ENCODE results near the gene LDLRAD3.

LDLRAD3 gene

GRCh38 chr11:35986947-35987346, 43.1 kb downstream of the LDLRAD3 start:
- Histone ChIP-seq H3K79me1 (ENCODE audit: low read length) (peaks cover 13% of the 10 kb centered on the region), H3K23ac (ENCODE audit: low read length) (no peak overlapping the region), H3K18ac (ENCODE audit: low read length) (no peak overlapping the region), H2AK5ac (ENCODE audit: low read length) (no peak overlapping the region), H3K79me2 (ENCODE audit: control insufficient read depth, insufficient read depth, low read length) (peaks cover 18% of the 10 kb centered on the region), H3K9ac (ENCODE audit: low read length) (no peak overlapping the region), H3K56ac (ENCODE audit: low read length) (no peak overlapping the region), H3K36me3 (ENCODE audit: control insufficient read depth, insufficient read depth, low read length) (no peaks in the 10 kb centered on the region), H3K27ac (ENCODE audit: low read depth, low read length) (no peak overlapping the region), H4K5ac (ENCODE audit: low read length) (no peak overlapping the region), H2BK5ac (ENCODE audit: low read length) (no peak overlapping the region), H2BK120ac (ENCODE audit: low read depth, low read length) (no peak overlapping the region), H3K4ac (ENCODE audit: low read depth, low read length) (no peak overlapping the region), H3K4me1 (ENCODE audit: control insufficient read depth, low read depth, low read length) (peaks cover 3% of the 10 kb centered on the region), H3K27me3 (ENCODE audit: insufficient read depth, low read length, poor library complexity) (no peaks in the 10 kb centered on the region), H3K4me2 (ENCODE audit: low read length) (no peak overlapping the region), H4K8ac (ENCODE audit: low read depth, low read length) (no peak overlapping the region), H2BK15ac (replicated peaks; ENCODE audit: low read depth) (no peak overlapping the region), H3K4me3 (ENCODE audit: low read length) (no peak overlapping the region)
- no CpG with 5 or more reads among the region's 3 CpGs for WGBS (ENCODE audit: extremely low coverage, insufficient coverage, low lambda C conversion rate)
- peak; percentile 77 for DNase-seq

DNA sequence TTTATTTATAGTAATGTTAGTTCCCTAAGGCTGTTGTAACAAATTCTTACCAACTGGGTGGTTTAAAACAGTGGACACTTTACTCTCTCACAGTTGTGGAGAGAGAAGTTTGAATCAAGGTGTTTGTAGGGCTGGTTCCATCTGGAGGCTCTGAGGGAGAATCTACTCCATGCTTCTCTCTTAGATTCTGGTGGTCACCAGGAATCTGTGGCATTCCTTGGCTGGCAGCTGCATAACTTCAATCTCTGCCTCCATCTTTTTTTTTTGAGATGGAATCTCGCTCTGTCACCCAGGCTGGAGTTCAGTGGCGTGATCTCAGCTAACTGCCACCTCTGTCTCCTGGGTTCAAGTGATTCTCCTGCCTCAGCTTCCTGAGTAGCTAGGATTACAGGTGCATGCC, 46.3 kb downstream of the LDLRAD3 start:
- no peak overlapping the region for H2BK5ac ChIP-seq (ENCODE audit: low read length)
- peaks cover 10% of the 10 kb centered on the region for H3K79me1 ChIP-seq (ENCODE audit: low read length)
- no peak overlapping the region for H3K4me3 ChIP-seq (ENCODE audit: low read length)
- H2BK15ac ChIP-seq (replicated peaks; ENCODE audit: low read depth): no peak overlapping the region
- H3K27me3 ChIP-seq (ENCODE audit: insufficient read depth, low read length, poor library complexity): no peaks in the 10 kb centered on the region
- H3K9ac ChIP-seq (ENCODE audit: low read length): no peak overlapping the region
- H3K36me3 ChIP-seq (ENCODE audit: control insufficient read depth, insufficient read depth, low read length): no peaks in the 10 kb centered on the region
- no peak overlapping the region for H4K5ac ChIP-seq (ENCODE audit: low read length)
- no CpG with 5 or more reads among the region's 2 CpGs for WGBS (ENCODE audit: extremely low coverage, insufficient coverage, low lambda C conversion rate)
- peaks cover 8% of the 10 kb centered on the region for H3K4me1 ChIP-seq (ENCODE audit: control insufficient read depth, low read depth, low read length)
- H3K79me2 ChIP-seq (ENCODE audit: control insufficient read depth, insufficient read depth, low read length): peaks cover 12% of the 10 kb centered on the region
- H3K4ac ChIP-seq (ENCODE audit: low read depth, low read length): no peak overlapping the region
- no peak overlapping the region for H3K4me2 ChIP-seq (ENCODE audit: low read length)
- no peak overlapping the region for H4K8ac ChIP-seq (ENCODE audit: low read depth, low read length)
- peak; percentile 50 for DNase-seq
- no peak overlapping the region for H3K56ac ChIP-seq (ENCODE audit: low read length)
- H2AK5ac ChIP-seq (ENCODE audit: low read length): no peak overlapping the region
- H3K23ac ChIP-seq (ENCODE audit: low read length): no peak overlapping the region
- H3K27ac ChIP-seq (ENCODE audit: low read depth, low read length): no peak overlapping the region
- H3K18ac ChIP-seq (ENCODE audit: low read length): no peak overlapping the region
- H2BK120ac ChIP-seq (ENCODE audit: low read depth, low read length): no peak overlapping the region

DNA sequence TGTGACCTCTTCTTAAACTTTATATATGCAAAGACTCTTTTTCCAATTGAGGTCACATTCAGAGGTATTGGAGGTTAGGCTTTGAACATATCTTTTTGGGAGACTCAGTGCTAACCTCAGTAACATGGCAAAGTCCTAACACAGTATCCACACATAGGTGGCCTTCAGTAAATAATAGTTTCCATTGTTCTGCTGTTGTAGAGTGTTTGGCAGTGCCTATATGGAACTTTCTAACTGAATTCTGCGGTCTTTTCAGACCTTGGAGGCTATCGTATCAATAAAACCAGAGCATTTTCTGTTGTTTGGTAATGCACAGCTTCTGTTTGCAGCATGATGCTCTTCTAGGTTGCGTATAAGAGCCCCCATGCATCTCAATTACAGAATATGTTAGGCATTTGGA, 47.0 kb downstream of the LDLRAD3 start:
- no CpG with 5 or more reads among the region's 3 CpGs for WGBS (ENCODE audit: extremely low coverage, insufficient coverage, low lambda C conversion rate)
- Histone ChIP-seq H2BK15ac (replicated peaks; ENCODE audit: low read depth) (no peak overlapping the region), H2BK120ac (ENCODE audit: low read depth, low read length) (no peak overlapping the region), H3K36me3 (ENCODE audit: control insufficient read depth, insufficient read depth, low read length) (no peaks in the 10 kb centered on the region), H3K18ac (ENCODE audit: low read length) (no peak overlapping the region), H3K9ac (ENCODE audit: low read length) (no peak overlapping the region), H4K8ac (ENCODE audit: low read depth, low read length) (no peak overlapping the region), H3K27me3 (ENCODE audit: insufficient read depth, low read length, poor library complexity) (no peaks in the 10 kb centered on the region), H3K4me3 (ENCODE audit: low read length) (no peak overlapping the region), H3K4me1 (ENCODE audit: control insufficient read depth, low read depth, low read length) (peaks cover 8% of the 10 kb centered on the region), H3K4me2 (ENCODE audit: low read length) (no peak overlapping the region), H3K79me1 (ENCODE audit: low read length) (peaks cover 10% of the 10 kb centered on the region), H4K5ac (ENCODE audit: low read length) (no peak overlapping the region), H2AK5ac (ENCODE audit: low read length) (no peak overlapping the region), H3K23ac (ENCODE audit: low read length) (no peak overlapping the region), H2BK5ac (ENCODE audit: low read length) (no peak overlapping the region), H3K27ac (ENCODE audit: low read depth, low read length) (no peak overlapping the region), H3K4ac (ENCODE audit: low read depth, low read length) (no peak overlapping the region), H3K79me2 (ENCODE audit: control insufficient read depth, insufficient read depth, low read length) (peaks cover 12% of the 10 kb centered on the region), H3K56ac (ENCODE audit: low read length) (no peak overlapping the region)
- no peak for DNase-seq

GRCh38 chr11:35992548-35992947, 48.7 kb downstream of the LDLRAD3 start:
- Histone ChIP-seq H3K27me3 (ENCODE audit: insufficient read depth, low read length, poor library complexity) (no peaks in the 10 kb centered on the region), H4K8ac (ENCODE audit: low read depth, low read length) (no peak overlapping the region), H3K4me3 (ENCODE audit: low read length) (no peak overlapping the region), H2AK5ac (ENCODE audit: low read length) (no peak overlapping the region), H2BK120ac (ENCODE audit: low read depth, low read length) (no peak overlapping the region), H3K79me2 (ENCODE audit: control insufficient read depth, insufficient read depth, low read length) (peaks cover 12% of the 10 kb centered on the region), H3K4me1 (ENCODE audit: control insufficient read depth, low read depth, low read length) (peaks cover 4% of the 10 kb centered on the region), H3K18ac (ENCODE audit: low read length) (no peak overlapping the region), H4K5ac (ENCODE audit: low read length) (no peak overlapping the region), H2BK15ac (replicated peaks; ENCODE audit: low read depth) (no peak overlapping the region), H3K23ac (ENCODE audit: low read length) (no peak overlapping the region), H2BK5ac (ENCODE audit: low read length) (no peak overlapping the region), H3K9ac (ENCODE audit: low read length) (no peak overlapping the region), H3K4ac (ENCODE audit: low read depth, low read length) (no peak overlapping the region), H3K56ac (ENCODE audit: low read length) (no peak overlapping the region), H3K79me1 (ENCODE audit: low read length) (peaks cover 12% of the 10 kb centered on the region), H3K27ac (ENCODE audit: low read depth, low read length) (no peak overlapping the region), H3K36me3 (ENCODE audit: control insufficient read depth, insufficient read depth, low read length) (no peaks in the 10 kb centered on the region), H3K4me2 (ENCODE audit: low read length) (no peak overlapping the region)
- no peak for DNase-seq

DNA sequence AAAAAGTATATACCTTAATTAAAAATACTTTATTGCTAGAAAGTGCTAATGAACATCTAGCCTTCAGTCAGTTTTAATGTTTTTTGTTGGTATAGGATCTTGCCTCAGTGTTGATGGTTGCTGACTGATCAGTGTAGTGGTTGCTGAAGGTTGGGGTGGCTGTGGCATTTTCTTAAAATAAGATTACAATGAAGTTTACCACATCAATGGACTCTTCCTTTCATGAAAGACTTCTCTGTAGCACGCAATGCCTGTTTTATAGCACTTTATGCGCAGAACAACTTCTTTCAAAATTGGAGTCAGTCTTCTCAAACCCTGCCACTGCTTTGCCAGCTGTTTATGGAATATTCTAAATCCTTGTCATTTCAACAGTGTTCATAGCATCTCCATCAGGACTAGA, 50.6 kb downstream of the LDLRAD3 start:
- Histone ChIP-seq H3K27me3 (ENCODE audit: insufficient read depth, low read length, poor library complexity) (no peaks in the 10 kb centered on the region), H3K23ac (ENCODE audit: low read length) (no peak overlapping the region), H2BK5ac (ENCODE audit: low read length) (no peak overlapping the region), H3K56ac (ENCODE audit: low read length) (no peak overlapping the region), H2BK120ac (ENCODE audit: low read depth, low read length) (no peak overlapping the region), H3K9ac (ENCODE audit: low read length) (no peak overlapping the region), H3K79me2 (ENCODE audit: control insufficient read depth, insufficient read depth, low read length) (peaks cover 7% of the 10 kb centered on the region), H3K4me3 (ENCODE audit: low read length) (no peak overlapping the region), H4K8ac (ENCODE audit: low read depth, low read length) (no peak overlapping the region), H3K4me1 (ENCODE audit: control insufficient read depth, low read depth, low read length) (peaks cover 4% of the 10 kb centered on the region), H2BK15ac (replicated peaks; ENCODE audit: low read depth) (no peak overlapping the region), H3K27ac (ENCODE audit: low read depth, low read length) (no peak overlapping the region), H3K4ac (ENCODE audit: low read depth, low read length) (no peak overlapping the region), H4K5ac (ENCODE audit: low read length) (no peak overlapping the region), H3K79me1 (ENCODE audit: low read length) (peaks cover 16% of the 10 kb centered on the region), H3K18ac (ENCODE audit: low read length) (no peak overlapping the region), H2AK5ac (ENCODE audit: low read length) (no peak overlapping the region), H3K36me3 (ENCODE audit: control insufficient read depth, insufficient read depth, low read length) (no peaks in the 10 kb centered on the region), H3K4me2 (ENCODE audit: low read length) (no peak overlapping the region)
- DNase-seq: no peak
- no CpG with 5 or more reads among the region's 2 CpGs for WGBS (ENCODE audit: extremely low coverage, insufficient coverage, low lambda C conversion rate)

GRCh38 chr11:35995681-35996271, 51.9 kb downstream of the LDLRAD3 start:
- Histone ChIP-seq H3K9ac (ENCODE audit: low read length) (no peak overlapping the region), H2AK5ac (ENCODE audit: low read length) (no peak overlapping the region), H3K27ac (ENCODE audit: low read depth, low read length) (no peak overlapping the region), H4K5ac (ENCODE audit: low read length) (no peak overlapping the region), H3K79me2 (ENCODE audit: control insufficient read depth, insufficient read depth, low read length) (peaks cover 4% of the 10 kb centered on the region), H3K4me1 (ENCODE audit: control insufficient read depth, low read depth, low read length) (peaks cover 4% of the 10 kb centered on the region), H4K8ac (ENCODE audit: low read depth, low read length) (no peak overlapping the region), H3K4me2 (ENCODE audit: low read length) (no peak overlapping the region), H3K27me3 (ENCODE audit: insufficient read depth, low read length, poor library complexity) (no peaks in the 10 kb centered on the region), H3K36me3 (ENCODE audit: control insufficient read depth, insufficient read depth, low read length) (no peaks in the 10 kb centered on the region), H3K23ac (ENCODE audit: low read length) (no peak overlapping the region), H3K56ac (ENCODE audit: low read length) (no peak overlapping the region), H3K79me1 (ENCODE audit: low read length) (peaks cover 16% of the 10 kb centered on the region), H2BK15ac (replicated peaks; ENCODE audit: low read depth) (no peak overlapping the region), H3K4me3 (ENCODE audit: low read length) (no peak overlapping the region), H2BK5ac (ENCODE audit: low read length) (no peak overlapping the region), H3K18ac (ENCODE audit: low read length) (no peak overlapping the region), H2BK120ac (ENCODE audit: low read depth, low read length) (no peak overlapping the region), H3K4ac (ENCODE audit: low read depth, low read length) (no peak overlapping the region)
- WGBS (ENCODE audit: extremely low coverage, insufficient coverage, low lambda C conversion rate): no CpG with 5 or more reads among the region's 5 CpGs
- DNase-seq: no peak
